NCI-H1694 treated with DMSO at 0.1 percent for 48 hours (cell line): ENCODE results near the gene FBXO38.

Experiments used
- DNase-seq: peaks from one replicate; lab custom pipeline; 2025; lab: John Stamatoyannopoulos, UW

The FBXO38 gene

GRCh38 chr5:148382961-148383360 is 797 bp upstream of the FBXO38 start:
- DNase-seq = no peak

GRCh38 chr5:148384380-148384737 is 601 bp downstream of the FBXO38 start:
- no peak for DNase-seq

- DNase-seq = no peak
These were observed 1.3 kb downstream of the FBXO38 start for GRCh38 chr5:148385094-148385493.

- DNase-seq = no peak
These were observed 2.3 kb downstream of the FBXO38 start for GRCh38 chr5:148386041-148386440.

- no peak for DNase-seq
These were observed 3.6 kb downstream of the FBXO38 start for GRCh38 chr5:148387325-148387724.

GRCh38 chr5:148388696-148389095 is 4.9 kb downstream of the FBXO38 start:
- no peak for DNase-seq

GRCh38 chr5:148390914-148391313 is 7.2 kb downstream of the FBXO38 start:
- DNase-seq = no peak

- DNase-seq = no peak
These were observed 7.7 kb downstream of the FBXO38 start for GRCh38 chr5:148391422-148391821.

- no peak for DNase-seq
These were observed 9.6 kb downstream of the FBXO38 start for GRCh38 chr5:148393390-148393741.

GRCh38 chr5:148394587-148395019 is 10.8 kb downstream of the FBXO38 start:
- DNase-seq = no peak

- DNase-seq = no peak
These were observed 11.3 kb downstream of the FBXO38 start for GRCh38 chr5:148395031-148395430.

- no peak for DNase-seq
These were observed 14.3 kb downstream of the FBXO38 start for GRCh38 chr5:148397968-148398595.

- no peak for DNase-seq
These were observed 15.0 kb downstream of the FBXO38 start for GRCh38 chr5:148398698-148399121.

GRCh38 chr5:148401604-148402003 is 17.8 kb downstream of the FBXO38 start:
- no peak for DNase-seq

GRCh38 chr5:148403344-148403743 is 19.6 kb downstream of the FBXO38 start:
- DNase-seq = peak; percentile 14

GRCh38 chr5:148406406-148406805 is 22.6 kb downstream of the FBXO38 start:
- no peak for DNase-seq

- DNase-seq = no peak
These were observed 24.3 kb downstream of the FBXO38 start for GRCh38 chr5:148408092-148408491.

- no peak for DNase-seq
These were observed 28.4 kb downstream of the FBXO38 start for GRCh38 chr5:148412124-148412523.

- DNase-seq = no peak
These were observed 31.1 kb downstream of the FBXO38 start for GRCh38 chr5:148414833-148415232.

- no peak for DNase-seq
These were observed 32.7 kb downstream of the FBXO38 start for GRCh38 chr5:148416416-148416815.

- DNase-seq = no peak
These were observed 33.2 kb downstream of the FBXO38 start for GRCh38 chr5:148416921-148417320.

GRCh38 chr5:148418511-148418910 is 34.8 kb downstream of the FBXO38 start:
- no peak for DNase-seq

GRCh38 chr5:148421661-148422060 is 37.9 kb downstream of the FBXO38 start:
- no peak for DNase-seq

- no peak for DNase-seq
These were observed 42.0 kb downstream of the FBXO38 start for GRCh38 chr5:148425808-148426207.

GRCh38 chr5:148426514-148426913 is 42.8 kb downstream of the FBXO38 start:
- DNase-seq = no peak
